Measurements from ENCODE around the gene CMPK1.

The CMPK1 gene

GRCh38 chr1:47382399-47382983, 48.9 kb downstream of the CMPK1 start:
- no peak overlapping the region for H3K4me3 ChIP-seq (ENCODE audit: control insufficient read depth in 1 of 7, extremely low read depth in 1 of 7, insufficient read depth in 4 of 7, low read depth in 2 of 7, low read length in 6 of 7)
- no peak overlapping the region for H3K27ac ChIP-seq (ENCODE audit: insufficient read depth in 1 of 2, low read depth in 1 of 2, low read length in 2 of 2, poor library complexity in 1 of 2, severe bottlenecking in 2 of 2)
- no peaks in the 10 kb centered on the region for H3K4me1 ChIP-seq (ENCODE audit: control extremely low read depth in 1 of 4, control insufficient read depth in 4 of 4, insufficient read depth in 4 of 4, low read length in 3 of 4)
- H3K27me3 ChIP-seq (replicated peaks in 2 of 5; ENCODE audit: control insufficient read depth in 4 of 5, insufficient read depth in 5 of 5, low read length in 4 of 5) = no peaks in the 10 kb centered on the region
- peak in 2 of 3 donors; percentile 10 to 18 for DNase-seq
- POLR2A ChIA-PET = no interaction called here
- no peaks in the 10 kb centered on the region for H3K9me3 ChIP-seq (ENCODE audit: control extremely low read depth in 1 of 5, control insufficient read depth in 4 of 5, insufficient read depth in 2 of 5, low read depth in 1 of 5, low read length in 4 of 5)
- no CpG with 5 or more reads among the region's 3 CpGs for WGBS (ENCODE audit: insufficient coverage)
- CTCF ChIA-PET = interaction anchor here (0.8 to 2.1 kb wide), 3 partner anchors 12 to 176 kb away, joined by 3 to 5 read pairs (median 3); no protein-coding TSS in a partner anchor
- H3K36me3 ChIP-seq (ENCODE audit: control insufficient read depth in 4 of 4, insufficient read depth in 4 of 4, low read length in 3 of 4) = peaks cover 4 to 36% (median 17%) of the 10 kb centered on the region in 4 experiments

- Histone ChIP-seq H3K27ac (ENCODE audit: insufficient read depth in 1 of 2, low read depth in 1 of 2, low read length in 2 of 2, poor library complexity in 1 of 2, severe bottlenecking in 2 of 2) (no peak overlapping the region), H3K9me3 (ENCODE audit: control extremely low read depth in 1 of 5, control insufficient read depth in 4 of 5, insufficient read depth in 2 of 5, low read depth in 1 of 5, low read length in 4 of 5) (no peaks in the 10 kb centered on the region), H3K27me3 (replicated peaks in 2 of 5; ENCODE audit: control insufficient read depth in 4 of 5, insufficient read depth in 5 of 5, low read length in 4 of 5) (peaks cover 0 to 3% (median 0%) of the 10 kb centered on the region in 5 experiments), H3K36me3 (ENCODE audit: control insufficient read depth in 4 of 4, insufficient read depth in 4 of 4, low read length in 3 of 4) (peaks cover 4 to 28% (median 13%) of the 10 kb centered on the region in 4 experiments), H3K4me3 (ENCODE audit: control insufficient read depth in 1 of 7, extremely low read depth in 1 of 7, insufficient read depth in 4 of 7, low read depth in 2 of 7, low read length in 6 of 7) (no peak overlapping the region), H3K4me1 (ENCODE audit: control extremely low read depth in 1 of 4, control insufficient read depth in 4 of 4, insufficient read depth in 4 of 4, low read length in 3 of 4) (no peaks in the 10 kb centered on the region)
- ChIA-PET POLR2A (no interaction called here), CTCF (interaction anchor here (1.0 to 1.4 kb wide), 2 partner anchors 17 to 52 kb away, joined by 3 read pairs; no protein-coding TSS in a partner anchor)
- no peak for DNase-seq
- WGBS (ENCODE audit: insufficient coverage) = no CpG with 5 or more reads among the region's 3 CpGs
Observed at GRCh38 chr1:47384083-47384482, 50.5 kb downstream of the CMPK1 start.

GRCh38 chr1:47385020-47385419, 51.4 kb downstream of the CMPK1 start:
- Histone ChIP-seq H3K4me1 (ENCODE audit: control extremely low read depth in 1 of 4, control insufficient read depth in 4 of 4, insufficient read depth in 4 of 4, low read length in 3 of 4) (no peaks in the 10 kb centered on the region), H3K27me3 (replicated peaks in 2 of 5; ENCODE audit: control insufficient read depth in 4 of 5, insufficient read depth in 5 of 5, low read length in 4 of 5) (peaks cover 0 to 4% (median 0%) of the 10 kb centered on the region in 5 experiments), H3K27ac (ENCODE audit: insufficient read depth in 1 of 2, low read depth in 1 of 2, low read length in 2 of 2, poor library complexity in 1 of 2, severe bottlenecking in 2 of 2) (no peak overlapping the region), H3K36me3 (ENCODE audit: control insufficient read depth in 4 of 4, insufficient read depth in 4 of 4, low read length in 3 of 4) (peaks cover 4 to 21% (median 11%) of the 10 kb centered on the region in 4 experiments), H3K4me3 (ENCODE audit: control insufficient read depth in 1 of 7, extremely low read depth in 1 of 7, insufficient read depth in 4 of 7, low read depth in 2 of 7, low read length in 6 of 7) (no peak overlapping the region), H3K9me3 (ENCODE audit: control extremely low read depth in 1 of 5, control insufficient read depth in 4 of 5, insufficient read depth in 2 of 5, low read depth in 1 of 5, low read length in 4 of 5) (no peaks in the 10 kb centered on the region)
- WGBS (ENCODE audit: insufficient coverage) = 90% methylated on average over 2 of the region's 6 CpGs
- ChIA-PET POLR2A (no interaction called here), CTCF (no interaction called here)
- DNase-seq = no peak

GRCh38 chr1:47386268-47386667, 52.7 kb downstream of the CMPK1 start:
- 100% methylated on average over 3 of the region's 5 CpGs for WGBS (ENCODE audit: insufficient coverage)
- peaks cover 0 to 4% (median 0%) of the 10 kb centered on the region in 5 experiments for H3K27me3 ChIP-seq (replicated peaks in 2 of 5; ENCODE audit: control insufficient read depth in 4 of 5, insufficient read depth in 5 of 5, low read length in 4 of 5)
- no peak for DNase-seq
- peaks cover 0 to 12% (median 7%) of the 10 kb centered on the region in 4 experiments for H3K36me3 ChIP-seq (ENCODE audit: control insufficient read depth in 4 of 4, insufficient read depth in 4 of 4, low read length in 3 of 4)
- no peak overlapping the region for H3K27ac ChIP-seq (ENCODE audit: insufficient read depth in 1 of 2, low read depth in 1 of 2, low read length in 2 of 2, poor library complexity in 1 of 2, severe bottlenecking in 2 of 2)
- no peaks in the 10 kb centered on the region for H3K4me1 ChIP-seq (ENCODE audit: control extremely low read depth in 1 of 4, control insufficient read depth in 4 of 4, insufficient read depth in 4 of 4, low read length in 3 of 4)
- H3K9me3 ChIP-seq (ENCODE audit: control extremely low read depth in 1 of 5, control insufficient read depth in 4 of 5, insufficient read depth in 2 of 5, low read depth in 1 of 5, low read length in 4 of 5) = no peaks in the 10 kb centered on the region
- H3K4me3 ChIP-seq (ENCODE audit: control insufficient read depth in 1 of 7, extremely low read depth in 1 of 7, insufficient read depth in 4 of 7, low read depth in 2 of 7, low read length in 6 of 7) = no peak overlapping the region
- ChIA-PET POLR2A (no interaction called here), CTCF (interaction anchor here (0.9 to 4.8 kb wide), 4 partner anchors 18 to 340 kb away, joined by 3 to 30 read pairs (median 4); no protein-coding TSS in a partner anchor)

- ChIA-PET CTCF (interaction anchor here (0.6 to 4.8 kb wide), 23 partner anchors 9 to 404 kb away, joined by 3 to 30 read pairs (median 4); no protein-coding TSS in a partner anchor), POLR2A (interaction anchor here (0.8 kb wide), 1 partner anchor 339 kb away, joined by 3 read pairs; no protein-coding TSS in a partner anchor)
- peak in 1 of 3 donors; percentile 10 for DNase-seq
- no peaks in the 10 kb centered on the region for H3K9me3 ChIP-seq (ENCODE audit: control extremely low read depth in 1 of 5, control insufficient read depth in 4 of 5, insufficient read depth in 2 of 5, low read depth in 1 of 5, low read length in 4 of 5)
- 67% methylated on average over 5 of the region's 10 CpGs for WGBS (ENCODE audit: insufficient coverage)
- H3K27ac ChIP-seq (ENCODE audit: insufficient read depth in 1 of 2, low read depth in 1 of 2, low read length in 2 of 2, poor library complexity in 1 of 2, severe bottlenecking in 2 of 2) = no peak overlapping the region
- no peak overlapping the region for H3K4me3 ChIP-seq (ENCODE audit: control insufficient read depth in 1 of 7, extremely low read depth in 1 of 7, insufficient read depth in 4 of 7, low read depth in 2 of 7, low read length in 6 of 7)
- H3K36me3 ChIP-seq (ENCODE audit: control insufficient read depth in 4 of 4, insufficient read depth in 4 of 4, low read length in 3 of 4) = peaks cover 0 to 3% (median 2%) of the 10 kb centered on the region in 4 experiments
- H3K27me3 ChIP-seq (replicated peaks in 2 of 5; ENCODE audit: control insufficient read depth in 4 of 5, insufficient read depth in 5 of 5, low read length in 4 of 5) = peaks cover 0 to 4% (median 0%) of the 10 kb centered on the region in 5 experiments
- H3K4me1 ChIP-seq (ENCODE audit: control extremely low read depth in 1 of 4, control insufficient read depth in 4 of 4, insufficient read depth in 4 of 4, low read length in 3 of 4) = no peaks in the 10 kb centered on the region
Observed at GRCh38 chr1:47388030-47388890, 54.7 kb downstream of the CMPK1 start.

- Histone ChIP-seq H3K36me3 (ENCODE audit: control insufficient read depth in 4 of 4, insufficient read depth in 4 of 4, low read length in 3 of 4) (no peaks in the 10 kb centered on the region), H3K27me3 (replicated peaks in 2 of 5; ENCODE audit: control insufficient read depth in 4 of 5, insufficient read depth in 5 of 5, low read length in 4 of 5) (peaks cover 0 to 4% (median 0%) of the 10 kb centered on the region in 5 experiments), H3K27ac (ENCODE audit: insufficient read depth in 1 of 2, low read depth in 1 of 2, low read length in 2 of 2, poor library complexity in 1 of 2, severe bottlenecking in 2 of 2) (no peak overlapping the region), H3K4me1 (ENCODE audit: control extremely low read depth in 1 of 4, control insufficient read depth in 4 of 4, insufficient read depth in 4 of 4, low read length in 3 of 4) (no peaks in the 10 kb centered on the region), H3K9me3 (ENCODE audit: control extremely low read depth in 1 of 5, control insufficient read depth in 4 of 5, insufficient read depth in 2 of 5, low read depth in 1 of 5, low read length in 4 of 5) (no peaks in the 10 kb centered on the region), H3K4me3 (ENCODE audit: control insufficient read depth in 1 of 7, extremely low read depth in 1 of 7, insufficient read depth in 4 of 7, low read depth in 2 of 7, low read length in 6 of 7) (no peak overlapping the region)
- peak; percentile 32 to 57 (median 48) for DNase-seq
- WGBS (ENCODE audit: insufficient coverage) = 33% methylated on average over 3 of the region's 3 CpGs
- CTCF ChIA-PET = interaction anchor here (0.6 to 4.8 kb wide), 26 partner anchors 9 to 403 kb away, joined by 3 to 30 read pairs (median 4); no protein-coding TSS in a partner anchor
- POLR2A ChIA-PET = no interaction called here
Observed at GRCh38 chr1:47388891-47389238, 55.3 kb downstream of the CMPK1 start.
